D721Med (cell line): ENCODE results near the gene ABI3.

Source experiments
- DNase-seq: peaks from one replicate; pipeline ENCODE4 v3.0.0; 2011; ENCODE audit warnings: low spot score; ENCODE audit not compliant: insufficient read length
- FAIRE-seq: peaks from 2 replicates; lab custom pipeline; 2011; peaks lifted over from hg19 to GRCh38; lab: Jason Lieb, UNC
- CTCF ChIP-seq: IDR thresholded peaks from 2 replicates; pipeline ENCODE4 v1.5.1; 2012; ENCODE audit warnings: mild to moderate bottlenecking, control low read depth; ENCODE audit not compliant: insufficient read depth; ENCODE audit errors: missing control alignments

ABI3 gene

GRCh38 chr17:49198211-49198610 lies 12.3 kb upstream of the ABI3 start:
- no peak for FAIRE-seq
- no peak for DNase-seq
- no peak for TF ChIP-seq CTCF

GRCh38 chr17:49200423-49201083 lies 10.0 kb upstream of the ABI3 start:
- FAIRE-seq (no peak), DNase-seq (peak; percentile 57)
- TF ChIP-seq CTCF, result no peak

GRCh38 chr17:49201481-49201927 lies 9.0 kb upstream of the ABI3 start:
- no peak for DNase-seq
- no peak for TF ChIP-seq CTCF
- no peak for FAIRE-seq

GRCh38 chr17:49203796-49204195 lies 6.7 kb upstream of the ABI3 start:
- DNase-seq (no peak), FAIRE-seq (no peak)
- no peak for TF ChIP-seq CTCF

- no peak for FAIRE-seq
- no peak for DNase-seq
Measured at GRCh38 chr17:49204516-49204915, 6.0 kb upstream of the ABI3 start.

GRCh38 chr17:49209061-49209571 lies 1.4 kb upstream of the ABI3 start:
- FAIRE-seq (no peak), DNase-seq (no peak)
- no peak for TF ChIP-seq CTCF

More at GRCh38 chr17:49204516-49204915, 6.0 kb upstream of the ABI3 start:
- TF ChIP-seq CTCF, result no peak

- TF ChIP-seq CTCF, result no peak
- FAIRE-seq (no peak), DNase-seq (no peak)
Measured at GRCh38 chr17:49213399-49213798, 2.9 kb downstream of the ABI3 start.
